Coronary artery (tissue), 2 donors: ENCODE results near the gene SLC16A9.
"Not testable (repeated sequence)": the region's sequence is repeated elsewhere in the genome, so short reads cannot be mapped to it uniquely, and the experiment has no call there.

Experiments
- DNase-seq: peaks from one replicate; pipeline ENCODE4 v3.0.0-alpha.2; 2017; ENCODE audit warnings: low spot score
- H3K27ac ChIP-seq, 2 donors: fragments of 200-600 bp; sonication (generic); one replicate each; pipeline ENCODE4 v1.5.1; 2016 to 2019
- H3K4me3 ChIP-seq: fragments of 200-600 bp; sonication (generic); 2 replicates; pipeline ENCODE4 v1.5.1; 2016; ENCODE audit warnings: mild to moderate bottlenecking, moderate library complexity
- TF ChIP-seq, protein P1 (sequence below): fragments of 200-600 bp; sonication (generic); IDR thresholded peaks from one replicate; pipeline ENCODE4 v1.5.1; 2019; ENCODE audit warnings: antibody characterized with exemption

The SLC16A9 gene

GRCh38 chr10:59674215-59674836 is 35.3 kb downstream of the SLC16A9 start:
- Histone ChIP-seq H3K4me3 (no peak overlapping the region), H3K27ac (no peak overlapping the region)
- TF ChIP-seq, protein P1, sequence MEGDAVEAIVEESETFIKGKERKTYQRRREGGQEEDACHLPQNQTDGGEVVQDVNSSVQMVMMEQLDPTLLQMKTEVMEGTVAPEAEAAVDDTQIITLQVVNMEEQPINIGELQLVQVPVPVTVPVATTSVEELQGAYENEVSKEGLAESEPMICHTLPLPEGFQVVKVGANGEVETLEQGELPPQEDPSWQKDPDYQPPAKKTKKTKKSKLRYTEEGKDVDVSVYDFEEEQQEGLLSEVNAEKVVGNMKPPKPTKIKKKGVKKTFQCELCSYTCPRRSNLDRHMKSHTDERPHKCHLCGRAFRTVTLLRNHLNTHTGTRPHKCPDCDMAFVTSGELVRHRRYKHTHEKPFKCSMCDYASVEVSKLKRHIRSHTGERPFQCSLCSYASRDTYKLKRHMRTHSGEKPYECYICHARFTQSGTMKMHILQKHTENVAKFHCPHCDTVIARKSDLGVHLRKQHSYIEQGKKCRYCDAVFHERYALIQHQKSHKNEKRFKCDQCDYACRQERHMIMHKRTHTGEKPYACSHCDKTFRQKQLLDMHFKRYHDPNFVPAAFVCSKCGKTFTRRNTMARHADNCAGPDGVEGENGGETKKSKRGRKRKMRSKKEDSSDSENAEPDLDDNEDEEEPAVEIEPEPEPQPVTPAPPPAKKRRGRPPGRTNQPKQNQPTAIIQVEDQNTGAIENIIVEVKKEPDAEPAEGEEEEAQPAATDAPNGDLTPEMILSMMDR: no peak
- no peak for DNase-seq

- no peak for DNase-seq
- TF ChIP-seq, protein P1: no peak
- Histone ChIP-seq H3K4me3 (no peak overlapping the region), H3K27ac (no peak overlapping the region)
Measured at GRCh38 chr10:59672150-59672875, 37.3 kb downstream of the SLC16A9 start.

DNA sequence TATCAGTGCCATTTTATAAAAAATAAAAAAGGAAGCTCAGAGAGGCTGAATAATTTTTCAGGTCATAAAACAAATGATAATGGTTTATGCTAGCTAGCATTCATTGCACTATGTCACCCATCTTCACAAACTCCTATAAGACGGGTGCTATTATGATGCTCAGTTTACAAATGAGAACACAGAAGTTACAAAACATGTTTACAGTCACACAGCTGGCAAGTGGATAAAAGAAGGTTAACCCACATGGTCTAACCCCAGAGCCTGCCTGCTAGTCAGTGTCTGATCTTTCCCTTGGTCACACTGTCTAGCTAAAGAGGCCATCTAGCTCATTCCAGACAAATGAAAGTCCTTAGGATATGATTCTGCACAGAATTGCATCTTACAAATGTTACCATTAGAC is 39.4 kb downstream of the SLC16A9 start:
- Histone ChIP-seq H3K27ac (no peak overlapping the region), H3K4me3 (no peak overlapping the region)
- DNase-seq: no peak
- TF ChIP-seq, protein P1: no peak

DNA sequence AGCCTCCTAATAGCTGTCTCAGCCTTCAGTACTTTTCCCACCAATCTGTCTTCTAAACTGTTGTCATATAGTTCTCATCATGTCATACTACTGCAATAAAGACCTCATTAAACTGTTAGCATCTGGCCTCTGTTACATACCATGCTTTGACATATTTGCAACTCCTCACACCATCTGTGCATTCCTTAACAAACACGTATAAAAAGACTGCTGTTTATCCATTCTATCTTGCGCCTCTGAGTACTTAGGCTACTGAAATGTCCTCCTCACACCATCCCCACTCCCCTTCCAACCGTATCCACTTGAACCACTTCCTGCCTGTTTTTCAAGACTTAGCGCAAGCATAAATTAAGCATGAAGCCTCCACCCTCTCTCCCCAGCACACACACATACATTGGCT is 41.6 kb downstream of the SLC16A9 start:
- TF ChIP-seq, protein P1: no peak
- DNase-seq: no peak
- no peak overlapping the region for H3K27ac ChIP-seq
- H3K4me3 ChIP-seq: no peak overlapping the region

DNA sequence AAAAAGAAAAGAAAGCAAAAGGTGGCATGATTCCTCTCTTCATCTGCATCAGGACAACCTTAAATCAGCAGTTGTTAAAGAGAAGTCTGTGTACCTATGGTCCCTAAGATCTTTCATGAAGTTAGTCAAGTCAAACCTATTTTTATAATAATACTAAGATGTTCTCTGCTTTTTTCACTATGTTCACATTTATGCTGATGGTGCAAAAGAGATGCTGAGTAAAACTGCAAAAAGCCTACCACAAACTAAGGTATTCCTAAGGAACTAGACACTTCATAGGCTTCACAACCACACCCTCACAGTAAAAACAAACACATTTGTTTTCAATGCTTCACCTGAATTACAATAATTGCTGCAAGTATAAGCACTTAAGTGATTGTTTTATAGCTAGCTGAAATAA is 43.3 kb downstream of the SLC16A9 start:
- TF ChIP-seq, protein P1: no peak
- no peak for DNase-seq
- H3K4me3 ChIP-seq: no peak overlapping the region

GRCh38 chr10:59663213-59663612 is 46.4 kb downstream of the SLC16A9 start:
- H3K27ac ChIP-seq, H3K4me3 ChIP-seq, DNase-seq: not testable (repeated sequence)

More for the DNA sequence above, 43.3 kb downstream of the SLC16A9 start:
- no peak overlapping the region for H3K27ac ChIP-seq

DNA sequence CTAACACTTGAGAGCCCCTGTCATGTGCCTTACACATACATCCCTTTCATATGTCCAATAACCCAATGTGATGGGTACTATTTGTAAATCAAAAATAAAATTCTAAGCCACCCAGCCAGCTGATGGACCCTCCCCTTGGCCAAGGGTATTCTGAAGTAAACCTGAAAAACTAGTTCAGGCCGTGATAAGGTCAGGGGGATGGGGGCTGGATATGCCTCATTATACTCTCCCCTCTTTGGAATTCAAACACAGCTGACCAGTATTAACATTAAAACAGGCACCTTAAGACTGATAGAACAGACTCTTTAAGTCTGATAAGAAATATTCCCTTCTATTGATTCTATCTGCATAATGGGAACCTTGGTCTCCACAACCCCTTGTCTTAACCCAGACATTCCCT is 51.9 kb downstream of the SLC16A9 start:
- H3K4me3 ChIP-seq: no peak overlapping the region
- H3K27ac ChIP-seq: no peak overlapping the region
- no peak for DNase-seq
- TF ChIP-seq, protein P1: no peak
